GM19467 (cell line): ENCODE results near the gene SIGLEC9.
A peak's percentile ranks its signal among the peaks of the same experiment; 100 is the strongest.

Experiments
- ATAC-seq: cut with Tn5 transposase; IDR thresholded peaks from one replicate; pipeline ENCODE4 v1.9.1; 2021; ENCODE audit warnings: mild to moderate bottlenecking, moderate library complexity; ENCODE audit not compliant: unreplicated experiment

SIGLEC9 gene

GRCh38 chr19:51096473-51097165, 28.1 kb upstream of the SIGLEC9 start:
- ATAC-seq: no peak

- no peak for ATAC-seq
These were observed 27.5 kb upstream of the SIGLEC9 start for GRCh38 chr19:51097166-51097738.

GRCh38 chr19:51097796-51098195, 26.9 kb upstream of the SIGLEC9 start:
- ATAC-seq: no peak

- no peak for ATAC-seq
These were observed 26.2 kb upstream of the SIGLEC9 start for GRCh38 chr19:51098365-51099046.

GRCh38 chr19:51099047-51099382, 25.7 kb upstream of the SIGLEC9 start:
- ATAC-seq: no peak

GRCh38 chr19:51100601-51101000, 24.1 kb upstream of the SIGLEC9 start:
- no peak for ATAC-seq

GRCh38 chr19:51101171-51101865, 23.4 kb upstream of the SIGLEC9 start:
- no peak for ATAC-seq

GRCh38 chr19:51102991-51103390, 21.7 kb upstream of the SIGLEC9 start:
- no peak for ATAC-seq

GRCh38 chr19:51103926-51104341, 20.8 kb upstream of the SIGLEC9 start:
- no peak for ATAC-seq

GRCh38 chr19:51107406-51108065, 17.2 kb upstream of the SIGLEC9 start:
- ATAC-seq: no peak

- ATAC-seq: peak; percentile 92
These were observed 16.5 kb upstream of the SIGLEC9 start, which contains the start of gene CTU1 for GRCh38 chr19:51108066-51108804. TSS of gene CTU1 (minus strand) at chr19:51108409. CDS start at chr19:51104569, 3,840 bp downstream.

- ATAC-seq: peak; percentile 17
These were observed 15.9 kb upstream of the SIGLEC9 start for GRCh38 chr19:51108805-51109146.

- ATAC-seq: no peak
These were observed 14.1 kb upstream of the SIGLEC9 start for GRCh38 chr19:51110666-51110971.

GRCh38 chr19:51111606-51112005, 13.1 kb upstream of the SIGLEC9 start:
- ATAC-seq: no peak

GRCh38 chr19:51114087-51114729, 10.5 kb upstream of the SIGLEC9 start:
- ATAC-seq: no peak

- no peak for ATAC-seq
These were observed 7.9 kb upstream of the SIGLEC9 start for GRCh38 chr19:51116736-51117286.

- no peak for ATAC-seq
These were observed 5.6 kb upstream of the SIGLEC9 start for GRCh38 chr19:51119101-51119500.

- no peak for ATAC-seq
These were observed 5.1 kb upstream of the SIGLEC9 start for GRCh38 chr19:51119611-51120010.

GRCh38 chr19:51120160-51120559, 4.5 kb upstream of the SIGLEC9 start:
- ATAC-seq: no peak

- no peak for ATAC-seq
These were observed 3.4 kb upstream of the SIGLEC9 start for GRCh38 chr19:51121257-51121656.
